ENCODE measurements around the gene TNS4.

The TNS4 gene

GRCh38 chr17:40516581-40517285 is 15.3 kb upstream of the TNS4 start:
- DNase-seq: no peak

GRCh38 chr17:40515491-40516041 is 14.1 kb upstream of the TNS4 start:
- no peak for DNase-seq

- DNase-seq: no peak
Observed at GRCh38 chr17:40515011-40515410, 13.6 kb upstream of the TNS4 start.

GRCh38 chr17:40514013-40514875 is 12.8 kb upstream of the TNS4 start:
- no peak for DNase-seq

GRCh38 chr17:40511667-40512220 is 10.3 kb upstream of the TNS4 start:
- DNase-seq: no peak

GRCh38 chr17:40511136-40511535 is 9.7 kb upstream of the TNS4 start:
- DNase-seq: no peak

- DNase-seq: no peak
Observed at GRCh38 chr17:40510328-40510648, 8.9 kb upstream of the TNS4 start.

- no peak for DNase-seq
Observed at GRCh38 chr17:40509626-40510327, 8.4 kb upstream of the TNS4 start.

- no peak for DNase-seq
Observed at GRCh38 chr17:40506786-40507185, 5.4 kb upstream of the TNS4 start.

GRCh38 chr17:40503154-40503553 is 1.7 kb upstream of the TNS4 start:
- no peak for DNase-seq

- DNase-seq: no peak
Observed at GRCh38 chr17:40502716-40503115, 1.3 kb upstream of the TNS4 start.

GRCh38 chr17:40500709-40501108 is 714 bp downstream of the TNS4 start:
- no peak for DNase-seq

GRCh38 chr17:40500190-40500589 is 1.2 kb downstream of the TNS4 start:
- no peak for DNase-seq

- DNase-seq: peak in 32 of 56 donors; percentile 4 to 65 (median 28)
Observed at GRCh38 chr17:40499551-40500189, 1.8 kb downstream of the TNS4 start.

- no peak for DNase-seq
Observed at GRCh38 chr17:40498281-40499084, 2.9 kb downstream of the TNS4 start.

GRCh38 chr17:40497695-40498094 is 3.7 kb downstream of the TNS4 start:
- DNase-seq: no peak

GRCh38 chr17:40496634-40497420 is 4.6 kb downstream of the TNS4 start:
- no peak for DNase-seq

GRCh38 chr17:40496170-40496569 is 5.3 kb downstream of the TNS4 start:
- DNase-seq: no peak

GRCh38 chr17:40495140-40495539 is 6.3 kb downstream of the TNS4 start:
- no peak for DNase-seq

Data from amygdala (tissue), 56 donors.